Upper lobe of left lung (tissue), 4 donors: ENCODE measurements around the gene WBP2.

Experiments
- EP300 ChIP-seq, 4 donors: sonication (generic); formaldehyde crosslinking; IDR thresholded peaks; one replicate each; pipeline ENCODE4 v1.5.1; 2017; ENCODE audit warnings: antibody characterized with exemption in 4 of 4, control low read depth in 2 of 4
- POLR2A ChIP-seq, 4 donors: fragments of 450-650 bp; IDR thresholded peaks; one replicate each; pipeline ENCODE4 v1.5.1; 2016 to 2017; ENCODE audit warnings: antibody characterized with exemption in 4 of 4, mild to moderate bottlenecking in 2 of 4
- POLR2AphosphoS5 ChIP-seq, 2 donors: sonication (generic); formaldehyde crosslinking; IDR thresholded peaks; one replicate each; pipeline ENCODE4 v1.5.1; 2017; ENCODE audit warnings: antibody characterized with exemption in 2 of 2
- TF ChIP-seq, protein P1 (sequence below), 6 experiments: fragments of 450-650 bp in 4 of 6; fragments of 200-600 bp in 2 of 6; sonication (generic) in 2 of 6; IDR thresholded peaks; one replicate each; pipeline ENCODE4 v1.5.1; 2016 to 2019; ENCODE audit warnings: antibody characterized with exemption in 6 of 6

DNA sequence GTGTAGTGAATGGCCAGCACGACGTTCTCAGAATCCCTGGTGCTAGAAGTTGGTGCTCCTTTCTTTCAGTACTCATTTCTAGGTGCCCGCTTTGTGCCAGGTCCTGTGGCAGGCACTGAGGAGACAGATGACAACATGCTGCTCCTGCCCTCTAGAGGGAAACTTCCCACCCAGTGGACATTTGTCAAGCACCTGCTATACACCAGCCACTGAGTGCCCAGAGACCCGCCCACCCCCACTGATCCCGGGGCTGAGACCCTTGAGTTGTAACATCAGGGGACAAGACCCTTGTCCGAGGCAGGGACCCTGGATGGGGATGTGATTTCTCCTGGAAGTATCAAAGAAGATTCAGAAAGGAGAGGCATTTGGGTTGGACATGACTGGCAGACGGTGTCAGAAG is 36.0 kb downstream of the WBP2 start:
- TF ChIP-seq, protein P1, sequence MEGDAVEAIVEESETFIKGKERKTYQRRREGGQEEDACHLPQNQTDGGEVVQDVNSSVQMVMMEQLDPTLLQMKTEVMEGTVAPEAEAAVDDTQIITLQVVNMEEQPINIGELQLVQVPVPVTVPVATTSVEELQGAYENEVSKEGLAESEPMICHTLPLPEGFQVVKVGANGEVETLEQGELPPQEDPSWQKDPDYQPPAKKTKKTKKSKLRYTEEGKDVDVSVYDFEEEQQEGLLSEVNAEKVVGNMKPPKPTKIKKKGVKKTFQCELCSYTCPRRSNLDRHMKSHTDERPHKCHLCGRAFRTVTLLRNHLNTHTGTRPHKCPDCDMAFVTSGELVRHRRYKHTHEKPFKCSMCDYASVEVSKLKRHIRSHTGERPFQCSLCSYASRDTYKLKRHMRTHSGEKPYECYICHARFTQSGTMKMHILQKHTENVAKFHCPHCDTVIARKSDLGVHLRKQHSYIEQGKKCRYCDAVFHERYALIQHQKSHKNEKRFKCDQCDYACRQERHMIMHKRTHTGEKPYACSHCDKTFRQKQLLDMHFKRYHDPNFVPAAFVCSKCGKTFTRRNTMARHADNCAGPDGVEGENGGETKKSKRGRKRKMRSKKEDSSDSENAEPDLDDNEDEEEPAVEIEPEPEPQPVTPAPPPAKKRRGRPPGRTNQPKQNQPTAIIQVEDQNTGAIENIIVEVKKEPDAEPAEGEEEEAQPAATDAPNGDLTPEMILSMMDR (IDR thresholded peaks at IDR 0.05), result no peak
- TF ChIP-seq POLR2A (IDR thresholded peaks at IDR 0.05), result no peak
- no peak for TF ChIP-seq POLR2AphosphoS5 (IDR thresholded peaks at IDR 0.05)
- no peak for TF ChIP-seq EP300 (IDR thresholded peaks at IDR 0.05)
